ENCODE data around the gene TLK2. TPM values are rescaled to one million over a fixed set of nuclear protein-coding genes. Genes with fewer than 3 reads are reported as not detected.

The TLK2 gene
- total RNA-seq, 1 donor from 2014 or later = 57.0 TPM

GRCh38 chr17:62629556-62630364 lies 151.1 kb downstream of the TLK2 start:
- intact Hi-C loops (cut with micrococcal nuclease) = no loop called here
- ATAC-seq (ENCODE audit: low read depth) = no peak
- no peak for DNase-seq
- no peaks in the 10 kb centered on the region for H3K9me3 Mint-ChIP-seq
- no peak overlapping the region for H3K27ac Mint-ChIP-seq
- H3K27me3 Mint-ChIP-seq = peaks cover 18% of the 10 kb centered on the region
- POLR2A ChIA-PET = no interaction called here
- no peak overlapping the region for H3K4me3 Mint-ChIP-seq
- H3K36me3 Mint-ChIP-seq (ENCODE audit: low read depth) = no peaks in the 10 kb centered on the region
- no peak for TF ChIP-seq CTCF (IDR thresholded peaks at IDR 0.05)
- peaks cover 13% of the 10 kb centered on the region for H3K4me1 Mint-ChIP-seq
- CTCF ChIA-PET = no interaction called here

GRCh38 chr17:62630365-62631085 lies 151.9 kb downstream of the TLK2 start:
- Mint-ChIP-seq H3K27ac (no peak overlapping the region), H3K4me1 (peaks cover 13% of the 10 kb centered on the region), H3K9me3 (no peaks in the 10 kb centered on the region), H3K36me3 (ENCODE audit: low read depth) (no peaks in the 10 kb centered on the region), H3K27me3 (peaks cover 18% of the 10 kb centered on the region), H3K4me3 (no peak overlapping the region)
- intact Hi-C loops (cut with micrococcal nuclease) = no loop called here
- TF ChIP-seq CTCF (IDR thresholded peaks at IDR 0.05) = no peak
- DNase-seq = no peak
- ChIA-PET CTCF (no interaction called here), POLR2A (no interaction called here)
- no peak for ATAC-seq (ENCODE audit: low read depth)

GRCh38 chr17:62631086-62631935 lies 152.7 kb downstream of the TLK2 start:
- CTCF ChIA-PET = no interaction called here
- no peak overlapping the region for H3K27ac Mint-ChIP-seq

GRCh38 chr17:62631936-62632924 lies 153.6 kb downstream of the TLK2 start:
- H3K4me1 Mint-ChIP-seq = peaks cover 6% of the 10 kb centered on the region
- H3K36me3 Mint-ChIP-seq (ENCODE audit: low read depth) = no peaks in the 10 kb centered on the region
- ChIA-PET CTCF (no interaction called here), POLR2A (interaction anchor here (0.7 kb wide), 1 partner anchor 301 kb away, joined by 5 read pairs; no protein-coding TSS in a partner anchor)
- no peaks in the 10 kb centered on the region for H3K9me3 Mint-ChIP-seq
- H3K27me3 Mint-ChIP-seq = peaks cover 12% of the 10 kb centered on the region
- ATAC-seq (ENCODE audit: low read depth) = no peak
- DNase-seq = no peak
- no peak for TF ChIP-seq CTCF (IDR thresholded peaks at IDR 0.05)
- intact Hi-C loops (cut with micrococcal nuclease) = no loop called here
- no peak overlapping the region for H3K27ac Mint-ChIP-seq
- no peak overlapping the region for H3K4me3 Mint-ChIP-seq

More at GRCh38 chr17:62631086-62631935, 152.7 kb downstream of the TLK2 start:
- Mint-ChIP-seq H3K4me3 (no peak overlapping the region), H3K4me1 (peaks cover 11% of the 10 kb centered on the region), H3K9me3 (no peaks in the 10 kb centered on the region), H3K36me3 (ENCODE audit: low read depth) (no peaks in the 10 kb centered on the region), H3K27me3 (peaks cover 17% of the 10 kb centered on the region)
- no peak for ATAC-seq (ENCODE audit: low read depth)
- intact Hi-C loops (cut with micrococcal nuclease) = no loop called here
- POLR2A ChIA-PET = no interaction called here
- TF ChIP-seq CTCF (IDR thresholded peaks at IDR 0.05) = no peak
- no peak for DNase-seq

Measured in activated B cell treated with CpG ODN at 0.5 μM for 24 hours (primary cell).